Activated CD4-positive, alpha-beta T cell treated with anti-CD3 and anti-CD28 coated beads for 36 hours (primary cell): ENCODE measurements around the gene SCIMP. TPM values are rescaled to one million over a fixed set of nuclear protein-coding genes. Genes with fewer than 3 reads are reported as not detected.
A peak's percentile ranks its signal among the peaks of the same experiment; 100 is the strongest.
"Not testable (repeated sequence)": the region's sequence is repeated elsewhere in the genome, so short reads cannot be mapped to it uniquely, and the experiment has no call there.

ENCODE experiments used
- ATAC-seq: fragments of 200-7000 bp; cut with Tn5 transposase; one replicate; pipeline ENCODE4 v1.10.0; 2021; ENCODE audit warnings: mild to moderate bottlenecking, moderate library complexity
- CTCF ChIA-PET: fragments of 350-600 bp; sonication (Branson Sonifier 250); formaldehyde crosslinking; loops from one replicate; lab custom pipeline; 2021; ENCODE audit warnings: antibody characterized with exemption; lab: Charles Lee
- POLR2A ChIA-PET: fragments of 350-600 bp; sonication (Branson Sonifier 250); formaldehyde crosslinking; loops from one replicate; lab custom pipeline; 2021; ENCODE audit warnings: antibody characterized with exemption, inconsistent platforms; lab: Charles Lee
- DNase-seq: peaks from one replicate; pipeline ENCODE4 v3.0.0-alpha.2; 2020
- H3K27ac Mint-ChIP-seq: one replicate; pipeline ENCODE4 v1.8.0; 2021; ENCODE audit warnings: mixed read lengths
- H3K27me3 Mint-ChIP-seq: one replicate; pipeline ENCODE4 v1.8.0; 2021; ENCODE audit warnings: mixed read lengths
- H3K36me3 Mint-ChIP-seq: one replicate; pipeline ENCODE4 v1.8.0; 2021; ENCODE audit warnings: low read depth, mixed read lengths
- H3K4me1 Mint-ChIP-seq: one replicate; pipeline ENCODE4 v1.8.0; 2021; ENCODE audit warnings: mixed read lengths
- H3K4me3 Mint-ChIP-seq: one replicate; pipeline ENCODE4 v1.8.0; 2021; ENCODE audit warnings: mild to moderate bottlenecking, moderate library complexity, mixed read lengths
- H3K9me3 Mint-ChIP-seq: one replicate; pipeline ENCODE4 v1.8.0; 2021; ENCODE audit warnings: low read depth, mixed read lengths
- intact Hi-C, 2 experiments: fragments of 100-400 bp; cut with DNase I in 1 of 2; cut with micrococcal nuclease in 1 of 2; formaldehyde crosslinking; loops; one replicate each; pipeline versions ENCODE4 v1.14.2 to v1.15.1; 2022 to 2024; cut with DNase I, micrococcal nuclease
- total RNA-seq, 2 experiments: library from RNA; stranded (reverse); gene quantifications; one replicate each; pipeline ENCODE4 v1.2.3, GENCODE V29; 2021

The SCIMP gene
- total RNA-seq, 2 experiments from 2014 or later, result not detected

- intact Hi-C loops, result loop anchor here in 1 of 2 experiments (10.0 kb wide), 1 partner anchor 89 kb away; no protein-coding TSS in a partner anchor
- CTCF ChIA-PET, result no interaction called here
- DNase-seq, result no peak
- Mint-ChIP-seq H3K9me3 (peaks cover 56% of the 10 kb centered on the region), H3K4me3 (no peak overlapping the region), H3K27ac (no peak overlapping the region), H3K4me1 (no peaks in the 10 kb centered on the region), H3K36me3 (peaks cover 86% of the 10 kb centered on the region), H3K27me3 (no peaks in the 10 kb centered on the region)
- POLR2A ChIA-PET, result no interaction called here
- ATAC-seq, result no peak
Measured at GRCh38 chr17:5184288-5184687, 50.4 kb downstream of the SCIMP start.

- Mint-ChIP-seq H3K9me3 (peaks cover 57% of the 10 kb centered on the region), H3K27ac (no peak overlapping the region), H3K4me1 (no peaks in the 10 kb centered on the region), H3K36me3 (peaks cover 87% of the 10 kb centered on the region), H3K4me3 (no peak overlapping the region), H3K27me3 (no peaks in the 10 kb centered on the region)
- intact Hi-C loops, result loop anchor here (2.0 to 10.0 kb wide), 2 partner anchors 89 to 91 kb away; no protein-coding TSS in a partner anchor
- ATAC-seq (no peak), DNase-seq (no peak)
- ChIA-PET CTCF (no interaction called here), POLR2A (no interaction called here)
Measured at GRCh38 chr17:5183410-5183793, 51.3 kb downstream of the SCIMP start.

GRCh38 chr17:5182597-5183409, 51.9 kb downstream of the SCIMP start:
- Mint-ChIP-seq H3K27ac (no peak overlapping the region), H3K4me3 (no peak overlapping the region), H3K36me3 (peaks cover 81% of the 10 kb centered on the region), H3K9me3 (peaks cover 56% of the 10 kb centered on the region), H3K27me3 (no peaks in the 10 kb centered on the region), H3K4me1 (no peaks in the 10 kb centered on the region)
- POLR2A ChIA-PET, result no interaction called here
- DNase-seq (no peak), ATAC-seq (no peak)
- intact Hi-C loops, result loop anchor here (2.0 to 10.0 kb wide), 2 partner anchors 88 to 90 kb away; no protein-coding TSS in a partner anchor
- CTCF ChIA-PET, result no interaction called here

- POLR2A ChIA-PET, result interaction anchor here (0.9 kb wide), 1 partner anchor 10 kb away, joined by 3 read pairs; no protein-coding TSS in a partner anchor
Measured at GRCh38 chr17:5181509-5182305, 53.0 kb downstream of the SCIMP start.

GRCh38 chr17:5179003-5179402, 55.7 kb downstream of the SCIMP start:
- DNase-seq (no peak), ATAC-seq (no peak)
- ChIA-PET CTCF (no interaction called here), POLR2A (no interaction called here)
- Mint-ChIP-seq H3K4me3 (no peak overlapping the region), H3K27me3 (no peaks in the 10 kb centered on the region), H3K9me3 (peaks cover 48% of the 10 kb centered on the region), H3K36me3 (peaks cover 74% of the 10 kb centered on the region), H3K4me1 (no peaks in the 10 kb centered on the region), H3K27ac (no peak overlapping the region)
- intact Hi-C loops, result no loop called here

More at GRCh38 chr17:5181509-5182305, 53.0 kb downstream of the SCIMP start:
- no peak for ATAC-seq
- no peak overlapping the region for H3K27ac Mint-ChIP-seq
- H3K9me3 Mint-ChIP-seq, result peaks cover 51% of the 10 kb centered on the region
- no peak for DNase-seq
- peak overlapping the region; percentile 5 for H3K4me3 Mint-ChIP-seq
- CTCF ChIA-PET, result no interaction called here
- intact Hi-C loops, result loop anchor here (2.0 to 10.0 kb wide), 2 partner anchors 87 to 89 kb away; no protein-coding TSS in a partner anchor
- no peaks in the 10 kb centered on the region for H3K4me1 Mint-ChIP-seq
- peaks cover 79% of the 10 kb centered on the region for H3K36me3 Mint-ChIP-seq
- no peaks in the 10 kb centered on the region for H3K27me3 Mint-ChIP-seq

GRCh38 chr17:5175027-5175426, 59.6 kb downstream of the SCIMP start:
- H3K4me1 Mint-ChIP-seq, DNase-seq, H3K27me3 Mint-ChIP-seq, ATAC-seq, CTCF ChIA-PET, H3K27ac Mint-ChIP-seq, POLR2A ChIA-PET, H3K4me3 Mint-ChIP-seq, intact Hi-C loops: not testable (repeated sequence)
- peaks cover 24% of the 10 kb centered on the region for H3K9me3 Mint-ChIP-seq
- H3K36me3 Mint-ChIP-seq, result peaks cover 39% of the 10 kb centered on the region

GRCh38 chr17:5165791-5166564, 68.7 kb downstream of the SCIMP start:
- ATAC-seq, POLR2A ChIA-PET, intact Hi-C loops, H3K36me3 Mint-ChIP-seq, H3K27me3 Mint-ChIP-seq, DNase-seq, H3K9me3 Mint-ChIP-seq, H3K4me3 Mint-ChIP-seq, H3K27ac Mint-ChIP-seq, H3K4me1 Mint-ChIP-seq: not testable (repeated sequence)
- CTCF ChIA-PET, result interaction anchor here (1.2 kb wide), 1 partner anchor 12 kb away, joined by 3 read pairs; no protein-coding TSS in a partner anchor

GRCh38 chr17:5164436-5164835, 70.2 kb downstream of the SCIMP start:
- Mint-ChIP-seq H3K4me3 (no peak overlapping the region), H3K27me3 (peaks cover 6% of the 10 kb centered on the region), H3K36me3 (no peaks in the 10 kb centered on the region), H3K9me3 (no peaks in the 10 kb centered on the region), H3K4me1 (no peaks in the 10 kb centered on the region), H3K27ac (no peak overlapping the region)
- ATAC-seq (no peak), DNase-seq (no peak)
- ChIA-PET POLR2A (no interaction called here), CTCF (no interaction called here)
- intact Hi-C loops, result no loop called here

- ATAC-seq, H3K36me3 Mint-ChIP-seq, POLR2A ChIA-PET, H3K9me3 Mint-ChIP-seq, DNase-seq, H3K27ac Mint-ChIP-seq, intact Hi-C loops, CTCF ChIA-PET, H3K4me1 Mint-ChIP-seq, H3K4me3 Mint-ChIP-seq: not testable (repeated sequence)
- H3K27me3 Mint-ChIP-seq, result peaks cover 21% of the 10 kb centered on the region
Measured at GRCh38 chr17:5161793-5162192, 72.9 kb downstream of the SCIMP start.

- H3K9me3 Mint-ChIP-seq, ATAC-seq, intact Hi-C loops, CTCF ChIA-PET, H3K36me3 Mint-ChIP-seq, POLR2A ChIA-PET, H3K4me1 Mint-ChIP-seq, DNase-seq, H3K27ac Mint-ChIP-seq, H3K4me3 Mint-ChIP-seq: not testable (repeated sequence)
- peaks cover 21% of the 10 kb centered on the region for H3K27me3 Mint-ChIP-seq
Measured at GRCh38 chr17:5160702-5161101, 74.0 kb downstream of the SCIMP start.
